ENCODE data around the gene FZD10.

FZD10 gene

GRCh38 chr12:130170611-130171010 is 8.3 kb downstream of the FZD10 start:
- peaks cover 23% of the 10 kb centered on the region for H3K27me3 ChIP-seq
- no peak overlapping the region for H3K4me3 ChIP-seq (ENCODE audit: low read depth, low read length)
- no peaks in the 10 kb centered on the region for H3K36me3 ChIP-seq
- DNase-seq: no peak
- TF ChIP-seq, protein P1, sequence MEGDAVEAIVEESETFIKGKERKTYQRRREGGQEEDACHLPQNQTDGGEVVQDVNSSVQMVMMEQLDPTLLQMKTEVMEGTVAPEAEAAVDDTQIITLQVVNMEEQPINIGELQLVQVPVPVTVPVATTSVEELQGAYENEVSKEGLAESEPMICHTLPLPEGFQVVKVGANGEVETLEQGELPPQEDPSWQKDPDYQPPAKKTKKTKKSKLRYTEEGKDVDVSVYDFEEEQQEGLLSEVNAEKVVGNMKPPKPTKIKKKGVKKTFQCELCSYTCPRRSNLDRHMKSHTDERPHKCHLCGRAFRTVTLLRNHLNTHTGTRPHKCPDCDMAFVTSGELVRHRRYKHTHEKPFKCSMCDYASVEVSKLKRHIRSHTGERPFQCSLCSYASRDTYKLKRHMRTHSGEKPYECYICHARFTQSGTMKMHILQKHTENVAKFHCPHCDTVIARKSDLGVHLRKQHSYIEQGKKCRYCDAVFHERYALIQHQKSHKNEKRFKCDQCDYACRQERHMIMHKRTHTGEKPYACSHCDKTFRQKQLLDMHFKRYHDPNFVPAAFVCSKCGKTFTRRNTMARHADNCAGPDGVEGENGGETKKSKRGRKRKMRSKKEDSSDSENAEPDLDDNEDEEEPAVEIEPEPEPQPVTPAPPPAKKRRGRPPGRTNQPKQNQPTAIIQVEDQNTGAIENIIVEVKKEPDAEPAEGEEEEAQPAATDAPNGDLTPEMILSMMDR (IDR thresholded peaks at IDR 0.05; ENCODE audit: low read depth, low read length): no peak
- no peaks in the 10 kb centered on the region for H3K4me1 ChIP-seq
- H3K9me3 ChIP-seq: no peaks in the 10 kb centered on the region

- Histone ChIP-seq H3K4me1 (no peaks in the 10 kb centered on the region), H3K36me3 (no peaks in the 10 kb centered on the region), H3K4me3 (ENCODE audit: low read depth, low read length) (no peak overlapping the region), H3K27me3 (peaks cover 24% of the 10 kb centered on the region), H3K9me3 (no peaks in the 10 kb centered on the region)
- TF ChIP-seq, protein P1 (IDR thresholded peaks at IDR 0.05; ENCODE audit: low read depth, low read length): no peak
- no peak for DNase-seq
These were observed 15.5 kb downstream of the FZD10 start for GRCh38 chr12:130177635-130178242.

DNA sequence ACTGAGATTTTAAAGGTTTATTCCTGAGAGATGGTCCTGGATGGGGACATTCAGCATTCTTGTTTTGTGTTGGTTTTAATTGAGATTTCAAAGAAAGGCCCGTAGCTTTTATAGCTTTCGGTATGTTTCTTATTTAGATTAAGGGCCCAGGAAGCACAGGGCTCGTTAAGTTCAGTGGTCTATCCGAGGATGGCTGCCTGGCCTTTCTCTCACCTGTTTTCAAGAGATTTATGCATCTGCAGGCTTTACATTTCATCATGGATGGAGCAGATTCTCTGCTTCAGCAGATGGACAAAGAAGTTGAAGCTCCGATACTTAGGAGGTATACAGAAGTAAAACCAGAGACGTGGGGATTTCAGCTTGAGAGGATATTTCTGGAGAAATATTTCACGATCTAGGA is 16.0 kb downstream of the FZD10 start:
- peaks cover 22% of the 10 kb centered on the region for H3K27me3 ChIP-seq
- no peak for DNase-seq
- no peaks in the 10 kb centered on the region for H3K9me3 ChIP-seq
- no peaks in the 10 kb centered on the region for H3K4me1 ChIP-seq
- TF ChIP-seq, protein P1 (IDR thresholded peaks at IDR 0.05; ENCODE audit: low read depth, low read length): no peak
- no peak overlapping the region for H3K4me3 ChIP-seq (ENCODE audit: low read depth, low read length)
- H3K36me3 ChIP-seq: no peaks in the 10 kb centered on the region

GRCh38 chr12:130179191-130179590 is 16.9 kb downstream of the FZD10 start:
- TF ChIP-seq, protein P1 (IDR thresholded peaks at IDR 0.05; ENCODE audit: low read depth, low read length): no peak
- Histone ChIP-seq H3K36me3 (no peaks in the 10 kb centered on the region), H3K9me3 (no peaks in the 10 kb centered on the region), H3K4me1 (no peaks in the 10 kb centered on the region), H3K4me3 (ENCODE audit: low read depth, low read length) (no peak overlapping the region), H3K27me3 (peaks cover 20% of the 10 kb centered on the region)
- no peak for DNase-seq

DNA sequence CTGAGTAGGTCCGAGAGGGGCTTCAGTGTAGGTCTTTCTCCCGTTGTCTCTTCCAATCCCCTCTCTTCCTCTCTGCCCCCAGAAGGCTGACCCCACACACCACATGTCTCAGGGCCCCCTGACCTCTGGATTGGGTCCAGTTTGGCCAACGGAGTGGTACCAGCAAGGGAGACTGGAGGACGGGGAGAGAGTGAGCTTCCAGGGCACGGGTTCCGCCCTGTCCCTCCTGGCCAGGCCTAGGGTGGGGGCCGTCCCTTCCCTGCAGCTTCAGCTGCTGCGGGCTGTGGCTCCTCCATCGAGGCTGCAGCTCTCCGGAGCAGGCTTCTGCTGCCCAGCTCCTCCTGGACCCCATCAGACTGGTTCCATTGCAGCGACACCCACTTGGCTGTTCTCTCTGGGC is 17.4 kb downstream of the FZD10 start:
- Histone ChIP-seq H3K9me3 (no peaks in the 10 kb centered on the region), H3K4me1 (no peaks in the 10 kb centered on the region), H3K36me3 (no peaks in the 10 kb centered on the region), H3K4me3 (ENCODE audit: low read depth, low read length) (no peak overlapping the region), H3K27me3 (peaks cover 20% of the 10 kb centered on the region)
- DNase-seq: no peak
- TF ChIP-seq, protein P1 (IDR thresholded peaks at IDR 0.05; ENCODE audit: low read depth, low read length): no peak

GRCh38 chr12:130181211-130181610 is 18.9 kb downstream of the FZD10 start:
- no peak for DNase-seq
- Histone ChIP-seq H3K4me1 (no peaks in the 10 kb centered on the region), H3K27me3 (peaks cover 21% of the 10 kb centered on the region), H3K9me3 (no peaks in the 10 kb centered on the region), H3K36me3 (no peaks in the 10 kb centered on the region), H3K4me3 (ENCODE audit: low read depth, low read length) (no peak overlapping the region)
- TF ChIP-seq, protein P1 (IDR thresholded peaks at IDR 0.05; ENCODE audit: low read depth, low read length): no peak
